Middle frontal gyrus (tissue), 1 donor: ENCODE measurements around the gene RAB44.
"Not testable (repeated sequence)": the region's sequence is repeated elsewhere in the genome, so short reads cannot be mapped to it uniquely, and the experiment has no call there.

Experiments
- DNase-seq: peaks from one replicate; pipeline ENCODE4 v3.0.0-alpha.2; 2015; ENCODE audit warnings: low spot score; ENCODE audit errors: extremely low spot score

Gene RAB44

GRCh38 chr6:36697481-36697903, at the start of gene RAB44:
Gene RAB44 (plus strand): TSS chr6:36697826. CDS start chr6:36704236, 6,410 bp downstream.
- DNase-seq, result no peak

- DNase-seq, result no peak
Measured at GRCh38 chr6:36649086-36649485, 48.5 kb upstream of the RAB44 start.

- no peak for DNase-seq
Measured at GRCh38 chr6:36649701-36650484, 47.7 kb upstream of the RAB44 start.

- no peak for DNase-seq
Measured at GRCh38 chr6:36650848-36651478, 46.7 kb upstream of the RAB44 start.

GRCh38 chr6:36651659-36652379, 45.8 kb upstream of the RAB44 start:
- DNase-seq, result no peak

- DNase-seq, result not testable (repeated sequence)
Measured at GRCh38 chr6:36654469-36654868, 43.2 kb upstream of the RAB44 start.

- no peak for DNase-seq
Measured at GRCh38 chr6:36655085-36655724, 42.4 kb upstream of the RAB44 start.

- no peak for DNase-seq
Measured at GRCh38 chr6:36656441-36656840, 41.2 kb upstream of the RAB44 start.

- no peak for DNase-seq
Measured at GRCh38 chr6:36657271-36657670, 40.4 kb upstream of the RAB44 start.

GRCh38 chr6:36657942-36658544, 39.6 kb upstream of the RAB44 start:
- no peak for DNase-seq

- no peak for DNase-seq
Measured at GRCh38 chr6:36659271-36659670, 38.4 kb upstream of the RAB44 start.

GRCh38 chr6:36660771-36661471, 36.7 kb upstream of the RAB44 start:
- no peak for DNase-seq

- no peak for DNase-seq
Measured at GRCh38 chr6:36662380-36662779, 35.2 kb upstream of the RAB44 start.

- no peak for DNase-seq
Measured at GRCh38 chr6:36662827-36663256, 34.8 kb upstream of the RAB44 start.

GRCh38 chr6:36663504-36664446, 33.9 kb upstream of the RAB44 start:
- no peak for DNase-seq

- no peak for DNase-seq
Measured at GRCh38 chr6:36665180-36665579, 32.4 kb upstream of the RAB44 start.

- DNase-seq, result no peak
Measured at GRCh38 chr6:36666287-36666686, 31.3 kb upstream of the RAB44 start.

- no peak for DNase-seq
Measured at GRCh38 chr6:36666826-36667591, 30.6 kb upstream of the RAB44 start.

GRCh38 chr6:36668591-36668990, 29.0 kb upstream of the RAB44 start:
- DNase-seq, result no peak
